Tibial nerve (tissue), 4 donors: ENCODE measurements around the gene KDM5C.
"Not testable (repeated sequence)": the region's sequence is repeated elsewhere in the genome, so short reads cannot be mapped to it uniquely, and the experiment has no call there.

Experiments used
- EP300 ChIP-seq, 2 donors: sonication (generic); formaldehyde crosslinking; IDR thresholded peaks; one replicate each; pipeline ENCODE4 v1.6.1; 2017; ENCODE audit warnings: antibody characterized with exemption in 2 of 2, mild to moderate bottlenecking in 1 of 2
- TF ChIP-seq, protein P1 (sequence below), 5 experiments: fragments of 200-600 bp in 3 of 5; fragments of 450-650 bp in 2 of 5; sonication (generic) in 3 of 5; IDR thresholded peaks; one replicate each; pipeline ENCODE4 v1.5.1; 2016 to 2019; ENCODE audit warnings: antibody characterized with exemption in 5 of 5, mild to moderate bottlenecking in 3 of 5, moderate library complexity in 2 of 5

DNA sequence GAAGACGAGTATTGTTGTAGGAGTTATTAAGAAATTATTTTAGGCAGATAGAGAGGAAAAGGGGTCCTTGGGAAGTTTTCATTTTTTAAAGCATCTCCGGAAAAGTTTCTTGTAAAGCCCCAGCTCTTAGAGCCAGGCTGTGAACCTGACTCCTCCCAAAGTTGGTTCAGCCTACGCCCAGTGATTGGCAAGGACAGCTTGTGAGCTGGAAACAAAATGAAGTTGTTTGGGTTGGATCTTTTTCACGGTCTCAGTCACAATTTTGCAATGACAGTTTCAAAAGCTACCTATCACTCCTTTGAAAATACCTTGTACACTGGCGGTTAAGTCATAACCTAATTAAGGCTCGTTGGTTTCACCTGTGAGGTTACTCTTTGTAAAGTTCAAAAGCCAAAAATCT, 60.4 kb downstream of the KDM5C start:
- not testable (repeated sequence) for TF ChIP-seq EP300 (IDR thresholded peaks at IDR 0.05)
- TF ChIP-seq, protein P1, sequence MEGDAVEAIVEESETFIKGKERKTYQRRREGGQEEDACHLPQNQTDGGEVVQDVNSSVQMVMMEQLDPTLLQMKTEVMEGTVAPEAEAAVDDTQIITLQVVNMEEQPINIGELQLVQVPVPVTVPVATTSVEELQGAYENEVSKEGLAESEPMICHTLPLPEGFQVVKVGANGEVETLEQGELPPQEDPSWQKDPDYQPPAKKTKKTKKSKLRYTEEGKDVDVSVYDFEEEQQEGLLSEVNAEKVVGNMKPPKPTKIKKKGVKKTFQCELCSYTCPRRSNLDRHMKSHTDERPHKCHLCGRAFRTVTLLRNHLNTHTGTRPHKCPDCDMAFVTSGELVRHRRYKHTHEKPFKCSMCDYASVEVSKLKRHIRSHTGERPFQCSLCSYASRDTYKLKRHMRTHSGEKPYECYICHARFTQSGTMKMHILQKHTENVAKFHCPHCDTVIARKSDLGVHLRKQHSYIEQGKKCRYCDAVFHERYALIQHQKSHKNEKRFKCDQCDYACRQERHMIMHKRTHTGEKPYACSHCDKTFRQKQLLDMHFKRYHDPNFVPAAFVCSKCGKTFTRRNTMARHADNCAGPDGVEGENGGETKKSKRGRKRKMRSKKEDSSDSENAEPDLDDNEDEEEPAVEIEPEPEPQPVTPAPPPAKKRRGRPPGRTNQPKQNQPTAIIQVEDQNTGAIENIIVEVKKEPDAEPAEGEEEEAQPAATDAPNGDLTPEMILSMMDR (IDR thresholded peaks at IDR 0.05) = not testable (repeated sequence)
